ENCODE measurements around the gene CHEK2. TPM values are rescaled to one million over a fixed set of nuclear protein-coding genes. Genes with fewer than 3 reads are reported as not detected.

Gene CHEK2
- total and polyA plus RNA-seq, 2 of the 4 experiments (the other 2 are of a cell fraction): 9.9 to 16.1 TPM

- H3K56ac ChIP-seq (ENCODE audit: extremely low read depth, insufficient read depth, low read length): no peak overlapping the region
- peaks cover 3% of the 10 kb centered on the region; the same call in 1 of the 2 replicates for H3K36me3 ChIP-seq (ENCODE audit: control insufficient read depth, insufficient read depth, low read length)
- H4K8ac ChIP-seq (ENCODE audit: low read depth in 2 of 2, low read length in 2 of 2): no peak overlapping the region
- H2AFZ ChIP-seq (replicated peaks; ENCODE audit: low read length, poor library complexity): no peak overlapping the region
- H3K27me3 ChIP-seq (ENCODE audit: control insufficient read depth, insufficient read depth, low read length): no peaks in the 10 kb centered on the region
- H3K9me1 ChIP-seq (ENCODE audit: insufficient read depth, low read length): peaks cover 3% of the 10 kb centered on the region; the same call in 1 of the 2 replicates
- no peaks in the 10 kb centered on the region for H3K9me3 ChIP-seq (ENCODE audit: control insufficient read depth, insufficient read depth, low read length)
- H3K18ac ChIP-seq (ENCODE audit: low read depth, low read length): no peak overlapping the region
- H3K14ac ChIP-seq (replicated peaks; ENCODE audit: low read depth, low read length): no peak overlapping the region
- CTCF ChIA-PET: no interaction called here
- in situ Hi-C loops (cut with MboI; ENCODE audit: low sequenced_read_pairs) (no loop called here), dilution Hi-C loops (cut with HindIII; ENCODE audit: low sequenced_read_pairs, unreplicated experiment) (no loop called here), intact Hi-C loops (cut with micrococcal nuclease) (no loop called here)
- H2AK5ac ChIP-seq (ENCODE audit: low read depth, low read length): no peak overlapping the region
- H2AK9ac ChIP-seq (replicated peaks; ENCODE audit: low read depth, low read length, poor library complexity): no peak overlapping the region
- H3K4me3 ChIP-seq (ENCODE audit: insufficient read depth, low read depth, low read length): no peak overlapping the region
- H4K5ac ChIP-seq (ENCODE audit: low read depth, low read length): no peak overlapping the region
- H2BK15ac ChIP-seq (ENCODE audit: low read depth, low read length): no peak overlapping the region
- BruUV-seq (replicated peaks): no TSS peak
- no peak overlapping the region for H2BK120ac ChIP-seq (ENCODE audit: low read depth, low read length)
- TF ChIP-seq MAFK (IDR thresholded peaks at IDR 0.05; ENCODE audit: low read depth, low read length) (no peak), MAZ (IDR thresholded peaks at IDR 0.05; ENCODE audit: borderline replicate concordance, low read depth, low read length) (no peak), FOS (IDR thresholded peaks at IDR 0.05; ENCODE audit: low read depth, low read length) (no peak), CTCF (conservative IDR thresholded peaks at IDR 0.05; ENCODE audit: low read depth, low read length) (no peak), MXI1 (IDR thresholded peaks at IDR 0.05; ENCODE audit: borderline replicate concordance, low read depth, low read length) (no peak), CEBPB (IDR thresholded peaks at IDR 0.05; ENCODE audit: low read depth, low read length) (no peak)
- H4K20me1 ChIP-seq (ENCODE audit: insufficient read depth, low read length): no peaks in the 10 kb centered on the region
- H3K79me1 ChIP-seq (ENCODE audit: low read depth in 1 of 2, low read length in 2 of 2): 0 out of 4 replicates have a peak, but pooled peaks cover 0 to 3% of the 10 kb centered on the region in 2 experiments
- H3K9ac ChIP-seq (ENCODE audit: low read depth, low read length): no peak overlapping the region
- no peak overlapping the region for H3K4me2 ChIP-seq (ENCODE audit: low read depth, low read length)
- no CpG with 5 or more reads among the region's 3 CpGs for WGBS, 2 experiments (ENCODE audit: extremely low coverage in 2 of 2, insufficient read length in 1 of 2)
- H2BK20ac ChIP-seq (ENCODE audit: low read depth, low read length): no peak overlapping the region
- POLR2A ChIA-PET (ENCODE audit: unreplicated experiment): no interaction called here
- no peak overlapping the region for H4K91ac ChIP-seq (ENCODE audit: insufficient read depth, low read depth, low read length)
- H3K4me1 ChIP-seq (ENCODE audit: control insufficient read depth, insufficient read depth, low read length): peaks cover 7% of the 10 kb centered on the region
- H3K4ac ChIP-seq (ENCODE audit: low read depth, low read length): no peak overlapping the region
- no peak overlapping the region for H3K23ac ChIP-seq (ENCODE audit: low read depth, low read length)
- ATAC-seq (ENCODE audit: low read depth) (no peak), DNase-seq (peak; percentile 21)
- no peak overlapping the region for H2BK5ac ChIP-seq (ENCODE audit: low read depth, low read length, poor library complexity, severe bottlenecking)
- H3K27ac ChIP-seq (ENCODE audit: insufficient read depth, low read length): no peak overlapping the region
Measured at GRCh38 chr22:28716686-28717085, 24.9 kb downstream of the CHEK2 start.
